Measurements from ENCODE around the gene UBA1.

GRCh38 chrX:47232803-47233332, 39.2 kb downstream of the UBA1 start, which contains the start of gene USP11:
- TF ChIP-seq POLR2AphosphoS5 (IDR thresholded peaks at IDR 0.05; ENCODE audit: insufficient read depth, low read depth, low read length), result no peak
- TF ChIP-seq POLR2A (IDR thresholded peaks at IDR 0.05; ENCODE audit: low read depth, low read length), result no peak
- no peak for TF ChIP-seq CTCF (IDR thresholded peaks at IDR 0.05; ENCODE audit: extremely low read depth in 1 of 2, insufficient read depth in 1 of 2, low read depth in 1 of 2, low read length in 2 of 2)
- TF ChIP-seq EZH2 (IDR thresholded peaks at IDR 0.05; ENCODE audit: borderline replicate concordance, low read depth, low read length, severe bottlenecking), result no peak
- TF ChIP-seq GATA2 (IDR thresholded peaks at IDR 0.05; ENCODE audit: insufficient read depth, insufficient read length, low read depth, low read length), result no peak
- TF ChIP-seq JUN (IDR thresholded peaks at IDR 0.05; ENCODE audit: borderline replicate concordance, insufficient read depth, insufficient read length, low read depth), result no peak
- no peak for TF ChIP-seq FOS (IDR thresholded peaks at IDR 0.05; ENCODE audit: borderline replicate concordance, insufficient read depth, low read length)
- TF ChIP-seq MAX (IDR thresholded peaks at IDR 0.05; ENCODE audit: insufficient read depth, insufficient read length), result no peak
- no peak for TF ChIP-seq MYC (IDR thresholded peaks at IDR 0.05; ENCODE audit: low read depth, low read length)

Measured in endothelial cell of umbilical vein (primary cell).